ENCODE results near the gene MYH11.

Gene MYH11

GRCh38 chr16:15777533-15778203, 79.2 kb downstream of the MYH11 start:
- no peak for DNase-seq (ENCODE audit: low spot score)

GRCh38 chr16:15776572-15776971, 80.3 kb downstream of the MYH11 start:
- no peak for DNase-seq (ENCODE audit: low spot score)

- DNase-seq (ENCODE audit: low spot score) = no peak
Measured at GRCh38 chr16:15775663-15776304, 81.0 kb downstream of the MYH11 start.

GRCh38 chr16:15775209-15775608, 81.6 kb downstream of the MYH11 start:
- no peak for DNase-seq (ENCODE audit: low spot score)

- DNase-seq (ENCODE audit: low spot score) = no peak
Measured at GRCh38 chr16:15773968-15774367, 82.9 kb downstream of the MYH11 start.

DNA sequence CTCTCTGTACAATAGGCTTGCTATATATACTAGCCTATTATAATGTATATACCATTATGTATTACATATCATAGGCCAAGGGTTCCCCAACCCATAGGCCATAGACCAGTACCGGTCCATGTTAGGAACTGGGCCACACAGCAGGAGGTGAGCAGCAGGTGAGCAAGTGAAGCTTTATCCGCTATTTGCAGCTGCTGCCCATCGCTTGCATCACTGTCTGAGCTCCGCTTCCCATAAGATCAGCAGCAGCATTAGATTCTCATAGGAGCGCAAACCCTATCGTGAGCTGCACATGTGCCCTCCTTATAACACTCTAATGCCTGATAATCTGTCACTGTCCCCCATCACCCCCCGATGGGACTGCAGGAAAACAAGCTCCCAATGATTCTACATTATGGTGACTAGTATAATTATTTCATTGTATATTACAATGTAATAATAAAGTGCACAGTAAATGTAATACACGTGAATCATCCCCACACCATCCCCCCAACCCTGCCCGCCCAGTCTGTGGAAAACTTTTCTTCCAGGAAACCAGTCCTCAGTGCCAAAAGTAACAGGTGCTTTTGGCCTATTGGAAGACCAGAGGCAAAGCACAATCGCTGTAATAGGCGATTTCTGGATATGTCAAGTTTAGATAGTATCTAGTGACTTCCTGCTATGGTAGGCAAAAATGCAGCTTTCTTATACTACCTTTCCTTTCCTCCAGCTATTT, 84.1 kb downstream of the MYH11 start:
- DNase-seq (ENCODE audit: low spot score) = no peak

DNA sequence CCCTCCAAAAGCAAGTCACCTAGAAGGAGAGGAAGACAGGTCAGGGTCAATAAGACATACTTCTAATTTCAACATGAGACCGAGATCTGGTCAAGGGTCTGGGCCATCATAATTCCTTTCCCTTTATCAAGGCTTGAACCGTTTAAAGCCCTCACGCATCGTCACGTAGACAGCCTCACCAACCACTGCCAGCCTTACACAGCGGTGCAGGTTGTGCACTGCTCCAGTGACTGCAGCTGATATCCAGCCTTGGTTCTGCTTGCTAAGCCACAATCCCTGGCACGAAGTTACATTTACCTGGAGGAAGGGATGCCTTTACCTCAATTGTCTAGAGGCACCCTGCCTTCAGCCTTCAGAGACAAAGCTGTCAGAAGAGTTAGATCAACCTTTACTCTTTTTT, 85.1 kb downstream of the MYH11 start:
- no peak for DNase-seq (ENCODE audit: low spot score)

DNA sequence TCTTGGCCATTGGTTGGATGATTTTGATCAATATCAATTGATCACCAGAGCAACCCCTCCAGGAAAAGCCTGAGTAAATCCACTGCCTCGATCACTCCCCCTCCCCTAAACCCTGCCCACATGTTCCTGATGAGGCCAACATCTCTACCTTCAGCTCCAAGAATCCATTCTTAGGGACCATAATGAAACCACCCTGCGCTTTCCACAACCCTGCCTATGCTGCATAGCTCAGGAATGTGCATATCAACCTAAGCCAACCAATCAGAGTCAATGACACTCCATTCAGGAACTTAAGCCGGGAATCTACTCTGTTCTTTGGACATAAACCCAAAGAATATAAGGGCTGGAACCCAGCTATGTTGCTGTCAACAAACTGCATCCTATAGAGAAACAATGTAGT, 86.3 kb downstream of the MYH11 start:
- DNase-seq (ENCODE audit: low spot score) = no peak

- DNase-seq (ENCODE audit: low spot score) = no peak
Measured at GRCh38 chr16:15770107-15770506, 86.7 kb downstream of the MYH11 start.

DNA sequence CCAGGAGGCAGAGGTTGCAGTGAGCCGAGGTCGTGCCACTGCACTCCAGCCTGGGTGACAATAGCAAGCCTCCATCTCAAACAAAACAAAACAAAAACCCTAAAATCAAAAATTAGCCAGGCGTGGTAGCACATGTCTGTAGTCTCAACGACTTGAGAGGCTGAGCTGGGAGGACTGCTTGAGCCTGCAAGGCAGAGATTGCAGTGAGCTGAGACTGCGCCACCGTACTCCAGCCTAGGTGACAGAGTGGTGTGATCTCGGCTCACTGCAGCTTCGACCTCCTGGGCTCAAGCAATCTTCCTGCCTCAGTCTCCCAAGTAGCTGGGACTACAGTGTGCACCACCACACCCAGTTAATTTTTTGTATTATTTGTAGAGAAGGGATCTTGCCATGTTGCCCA, 87.6 kb downstream of the MYH11 start:
- DNase-seq (ENCODE audit: low spot score) = no peak

DNA sequence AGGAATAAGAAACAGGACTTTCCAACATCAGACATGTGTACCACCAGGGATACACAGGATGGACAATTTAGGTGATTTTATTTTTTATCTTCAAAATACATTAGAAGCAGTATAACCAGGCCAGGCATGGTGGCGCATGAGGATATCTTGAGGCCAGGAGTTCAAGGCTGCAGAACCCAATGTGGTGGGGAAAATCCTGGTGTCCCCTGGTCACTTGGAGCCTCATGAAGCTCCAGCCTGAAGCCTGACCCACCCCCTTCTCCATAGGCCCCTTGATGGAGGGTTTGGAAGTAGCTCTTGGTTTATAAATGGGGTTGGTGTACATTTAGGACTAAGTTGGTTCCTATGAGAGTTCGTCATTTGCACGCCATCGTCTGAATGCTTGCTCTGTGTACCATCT, 88.6 kb downstream of the MYH11 start:
- no peak for DNase-seq (ENCODE audit: low spot score)

DNA sequence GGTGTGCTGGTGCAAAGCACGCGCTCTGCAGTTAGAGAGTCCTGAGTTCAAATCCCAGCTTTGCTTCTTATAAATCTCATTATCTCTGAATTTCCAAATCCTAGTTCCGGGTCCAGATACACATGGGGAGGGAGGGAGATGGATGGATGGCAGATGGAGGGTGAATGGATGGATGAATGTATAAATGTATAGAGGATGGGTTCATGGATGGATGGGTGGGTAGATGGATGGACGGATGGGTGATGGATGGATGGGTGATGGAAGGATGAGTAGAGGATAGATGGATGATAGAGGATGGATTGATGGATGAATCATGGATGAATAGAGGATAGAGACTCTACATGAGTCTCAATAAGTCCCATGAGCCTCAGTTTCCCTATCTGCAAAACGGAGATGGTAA, 89.9 kb downstream of the MYH11 start:
- DNase-seq (ENCODE audit: low spot score) = no peak

DNA sequence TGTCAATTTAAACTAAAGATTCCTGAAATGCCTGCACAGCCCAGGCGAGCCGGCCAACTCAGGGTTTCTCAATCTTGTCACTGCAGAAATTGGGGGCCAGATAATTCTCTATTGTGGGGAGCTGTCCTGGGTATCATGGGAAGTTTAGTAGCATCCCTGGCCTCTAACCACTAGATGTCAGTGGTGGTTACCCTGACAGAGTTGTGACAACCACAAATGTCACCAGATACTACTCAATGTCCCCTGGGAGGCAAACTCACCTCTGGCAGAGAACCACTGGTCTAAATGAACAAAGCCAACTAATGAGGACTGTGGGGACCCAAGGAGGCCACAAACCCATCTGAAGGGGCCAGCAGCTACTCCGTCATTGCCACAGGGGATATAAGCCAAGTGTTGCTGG, 90.9 kb downstream of the MYH11 start:
- DNase-seq (ENCODE audit: low spot score) = peak; percentile 47

GRCh38 chr16:15765116-15765515, 91.7 kb downstream of the MYH11 start:
- DNase-seq (ENCODE audit: low spot score) = no peak

GRCh38 chr16:15764112-15764511, 92.7 kb downstream of the MYH11 start:
- no peak for DNase-seq (ENCODE audit: low spot score)

GRCh38 chr16:15760129-15760528, 96.7 kb downstream of the MYH11 start:
- DNase-seq (ENCODE audit: low spot score) = no peak

GRCh38 chr16:15759070-15759469, 97.8 kb downstream of the MYH11 start:
- DNase-seq (ENCODE audit: low spot score) = no peak

DNA sequence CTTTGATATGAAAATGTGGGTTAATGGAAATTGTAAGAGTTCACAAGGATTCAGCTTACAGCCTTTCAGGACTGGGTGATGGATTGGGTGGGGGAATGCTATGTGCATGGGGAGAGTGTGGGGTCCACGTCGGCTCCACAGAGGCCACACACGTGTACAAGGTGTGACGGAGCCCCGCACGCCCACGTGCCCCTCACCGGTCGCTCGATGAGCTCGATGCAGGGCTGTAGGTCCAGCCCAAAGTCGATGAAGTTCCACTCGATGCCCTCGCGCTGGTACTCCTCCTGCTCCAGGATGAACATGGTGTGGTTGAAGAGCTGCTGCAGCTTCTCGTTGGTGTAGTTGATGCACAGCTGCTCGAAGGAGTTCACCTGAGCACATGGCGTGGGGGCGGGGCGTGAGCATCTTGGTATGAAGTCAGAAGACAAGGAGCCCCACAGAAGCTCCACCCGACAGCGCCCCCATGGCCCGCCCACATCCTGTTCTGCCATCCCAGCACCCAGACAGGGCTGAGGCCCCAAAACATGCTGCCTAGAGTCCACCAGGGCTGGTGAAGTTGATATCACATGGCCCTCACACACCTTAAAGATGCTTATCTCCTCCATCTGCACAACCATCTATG, 99.1 kb downstream of the MYH11 start:
- DNase-seq (ENCODE audit: low spot score) = no peak

DNA sequence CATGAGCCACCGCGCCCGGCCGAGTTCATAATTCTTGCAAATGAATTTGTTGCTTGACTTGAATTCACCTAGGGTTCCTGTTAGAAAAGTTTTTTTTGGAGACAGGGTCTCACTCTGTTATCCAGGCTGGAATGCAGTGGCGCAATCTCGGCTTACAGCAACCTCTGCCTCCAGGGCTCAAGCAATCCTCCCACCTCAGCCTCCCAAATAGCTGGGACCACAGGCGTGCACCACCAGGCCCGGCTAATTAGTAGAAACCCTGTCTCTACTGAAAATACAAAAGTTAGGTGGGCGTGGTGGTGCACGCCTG, 99.8 kb downstream of the MYH11 start:
- no peak for DNase-seq (ENCODE audit: low spot score)

- DNase-seq (ENCODE audit: low spot score) = no peak
Measured at GRCh38 chr16:15754821-15755534, 101.8 kb downstream of the MYH11 start.

- DNase-seq (ENCODE audit: low spot score) = no peak
Measured at GRCh38 chr16:15752717-15753488, 103.9 kb downstream of the MYH11 start.

DNA sequence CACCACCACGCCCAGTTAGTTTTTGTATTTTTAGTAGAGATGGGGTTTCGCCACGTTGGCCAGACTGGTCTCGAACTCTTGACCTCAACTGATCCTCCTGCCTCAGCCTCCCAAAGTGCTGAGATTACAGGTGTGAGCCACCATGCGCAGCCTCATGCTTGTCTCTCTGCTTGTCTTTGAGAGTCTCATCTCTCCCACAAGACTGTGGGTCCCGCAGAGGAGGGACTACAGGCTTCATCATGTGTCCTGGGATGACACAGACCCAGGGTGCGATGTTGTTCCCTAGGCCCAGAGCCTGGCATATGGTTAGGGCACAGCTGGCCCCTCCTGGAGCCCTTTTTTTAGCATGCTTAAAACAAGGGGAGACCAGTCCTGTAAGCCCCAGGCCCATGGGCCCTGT, 104.9 kb downstream of the MYH11 start:
- DNase-seq (ENCODE audit: low spot score) = no peak

Data from kidney capillary endothelial cell (primary cell).